Neural cell (in vitro differentiated cells): ENCODE results near the gene DDX50. TPM values are rescaled to one million over a fixed set of nuclear protein-coding genes. Genes with fewer than 3 reads are reported as not detected.

Experiments
- H2AFZ ChIP-seq: fragments of 200-600, 300-800 bp; sonication (generic), shearing (Covaris generic); 2 replicates; pipeline ENCODE4 v1.6.0; 2014; ENCODE audit warnings: low read depth, mild to moderate bottlenecking, antibody characterized with exemption, low read length, moderate library complexity
- H3F3A ChIP-seq: fragments of 200-600 bp; shearing (Covaris generic); 2 replicates; pipeline ENCODE4 v1.6.1; 2016; ENCODE audit warnings: mild to moderate bottlenecking, moderate library complexity, mixed read lengths, antibody characterized with exemption, low read length; ENCODE audit not compliant: insufficient read depth, poor library complexity, severe bottlenecking
- H3K27ac ChIP-seq: fragments of 200-600, 300-800 bp; sonication (generic), shearing (Covaris generic); 2 replicates; pipeline ENCODE4 v1.5.1; 2014; ENCODE audit warnings: mild to moderate bottlenecking, low read length, moderate library complexity
- H3K27me3 ChIP-seq: fragments of 300-800, 200-600 bp; sonication (generic), shearing (Covaris generic); 2 replicates; pipeline ENCODE4 v1.6.0; 2014; ENCODE audit warnings: mild to moderate bottlenecking, low read depth, low read length, moderate library complexity; ENCODE audit not compliant: insufficient read depth
- H3K36me3 ChIP-seq: fragments of 300-800, 200-600 bp; sonication (generic), shearing (Covaris generic); 2 replicates; pipeline ENCODE4 v1.5.1; 2014; ENCODE audit warnings: mild to moderate bottlenecking, antibody characterized with exemption, low read length, moderate library complexity; ENCODE audit not compliant: insufficient read depth
- H3K4me2 ChIP-seq: fragments of 300-800, 200-600 bp; sonication (generic), shearing (Covaris generic); 2 replicates; pipeline ENCODE4 v1.6.0; 2014; ENCODE audit warnings: mild to moderate bottlenecking, low read length
- H3K4me3 ChIP-seq: fragments of 300-800, 200-600 bp; sonication (generic), shearing (Covaris generic); 2 replicates; pipeline ENCODE4 v1.5.1; 2014; ENCODE audit warnings: mild to moderate bottlenecking, low read length, moderate library complexity
- H3K79me2 ChIP-seq: fragments of 200-600 bp; shearing (Covaris generic); replicated peaks from 2 replicates; pipeline ENCODE4 v1.6.0; 2014; ENCODE audit warnings: mild to moderate bottlenecking, low read length, moderate library complexity; ENCODE audit not compliant: insufficient read depth
- H3K9ac ChIP-seq: fragments of 300-800, 200-600 bp; sonication (generic), shearing (Covaris generic); 2 replicates; pipeline ENCODE4 v1.6.1; 2016; ENCODE audit warnings: mild to moderate bottlenecking, low read length, mixed read lengths
- H3K9me2 ChIP-seq: fragments of 200-600 bp; shearing (Covaris generic); 2 replicates; pipeline ENCODE4 v1.6.1; 2016; ENCODE audit warnings: mild to moderate bottlenecking, low read length, mixed read lengths; ENCODE audit not compliant: insufficient read depth
- H3K9me3 ChIP-seq: fragments of 200-600, 300-800 bp; sonication (generic), shearing (Covaris generic); 2 replicates; pipeline ENCODE4 v1.6.1; 2016; ENCODE audit warnings: mild to moderate bottlenecking, mixed run types, low read length, moderate library complexity, mixed read lengths
- H4K20me1 ChIP-seq: fragments of 200-600 bp; shearing (Covaris generic); 2 replicates; pipeline ENCODE4 v1.6.1; 2016; ENCODE audit warnings: mild to moderate bottlenecking, mixed run types; ENCODE audit not compliant: insufficient read depth
- CTCF ChIP-seq: fragments of 450-650 bp; IDR thresholded peaks from 2 replicates; pipeline ENCODE4 v1.5.1; 2014; ENCODE audit warnings: antibody characterized with exemption, mild to moderate bottlenecking, moderate library complexity; ENCODE audit not compliant: poor library complexity, severe bottlenecking
- EP300 ChIP-seq: fragments of 450-650 bp; conservative IDR thresholded peaks from 2 replicates; pipeline ENCODE4 v1.6.1; 2014; ENCODE audit warnings: antibody characterized with exemption, mild to moderate bottlenecking, moderate library complexity; ENCODE audit not compliant: poor library complexity, severe bottlenecking
- EZH2 ChIP-seq: fragments of 200-600, 300-800 bp; shearing (Covaris generic), sonication (generic); IDR thresholded peaks from 2 replicates; pipeline ENCODE4 v1.6.1; 2014; ENCODE audit warnings: antibody characterized with exemption, low read length, borderline replicate concordance, mild to moderate bottlenecking; ENCODE audit not compliant: insufficient read depth, poor library complexity, severe bottlenecking
- MXI1 ChIP-seq: fragments of 450-650 bp; conservative IDR thresholded peaks from 2 replicates; pipeline ENCODE4 v1.6.1; 2014; ENCODE audit warnings: antibody characterized with exemption, mild to moderate bottlenecking; ENCODE audit not compliant: poor library complexity, severe bottlenecking
- POLR2AphosphoS5 ChIP-seq: IDR thresholded peaks from 2 replicates; pipeline ENCODE4 v1.6.1; 2012
- RAD21 ChIP-seq: fragments of 450-650 bp; conservative IDR thresholded peaks from 2 replicates; pipeline ENCODE4 v1.6.1; 2014; ENCODE audit warnings: antibody characterized with exemption, mild to moderate bottlenecking, moderate library complexity
- REST ChIP-seq: IDR thresholded peaks from 2 replicates; pipeline ENCODE4 v1.6.1; 2012; ENCODE audit warnings: borderline replicate concordance
- SMC3 ChIP-seq: fragments of 450-650 bp; conservative IDR thresholded peaks from 2 replicates; pipeline ENCODE4 v1.6.1; 2014; ENCODE audit warnings: antibody characterized with exemption, mild to moderate bottlenecking, moderate library complexity; ENCODE audit not compliant: poor library complexity
- TAF1 ChIP-seq: IDR thresholded peaks from 2 replicates; pipeline ENCODE4 v1.6.1; 2012; ENCODE audit warnings: low read depth
- polyA plus RNA-seq: library from polyadenylated mRNA; depleted of rRNA; stranded (reverse); fragments of >200 nt; gene quantifications from 2 replicates; pipeline ENCODE4 v1.2.3, GENCODE V29; 2014

Gene DDX50
- polyA plus RNA-seq, 1 donor from 2014 or later: 51.1 TPM

GRCh38 chr10:68987611-68988010 is 86.5 kb downstream of the DDX50 start:
- no peak for TF ChIP-seq RAD21
- TF ChIP-seq CTCF: no peak
- no peak for TF ChIP-seq EP300
- no peak for TF ChIP-seq TAF1
- TF ChIP-seq POLR2AphosphoS5: no peak
- TF ChIP-seq EZH2: no peak
- no peak for TF ChIP-seq REST
- no peak for TF ChIP-seq MXI1
- no peak for TF ChIP-seq SMC3
- Histone ChIP-seq H3K4me2 (no peak overlapping the region), H3K36me3 (no peaks in the 10 kb centered on the region), H3F3A (no peaks in the 10 kb centered on the region), H3K9me2 (no peaks in the 10 kb centered on the region), H3K9ac (no peak overlapping the region), H2AFZ (no peak overlapping the region), H3K27me3 (no peaks in the 10 kb centered on the region), H3K27ac (no peak overlapping the region), H3K9me3 (no peaks in the 10 kb centered on the region), H3K4me3 (peak overlapping the region; percentile 95), H3K79me2 (peaks cover 35% of the 10 kb centered on the region), H4K20me1 (no peaks in the 10 kb centered on the region)

GRCh38 chr10:68988530-68989316 is 87.6 kb downstream of the DDX50 start, which contains the start of gene KIFBP:
TSS of gene KIFBP (plus strand) at chr10:68988803. CDS start at chr10:68988833, 30 bp downstream.
- no peaks in the 10 kb centered on the region for H3K9me3 ChIP-seq

More at GRCh38 chr10:68988530-68989316, 87.6 kb downstream of the DDX50 start, which contains the start of gene KIFBP:
- Histone ChIP-seq H2AFZ (peak within 1 kb of the TSS; percentile 89), H3K27me3 (no peaks in the 10 kb centered on the region), H3K36me3 (no peaks in the 10 kb centered on the region), H3K79me2 (peaks cover 46% of the 10 kb centered on the region), H3K27ac (peak within 1 kb of the TSS; percentile 87), H3K9ac (peak within 1 kb of the TSS; percentile 93), H4K20me1 (no peaks in the 10 kb centered on the region), H3K4me2 (peak within 1 kb of the TSS; percentile 95), H3K4me3 (peak within 1 kb of the TSS; percentile 95), H3K9me2 (no peaks in the 10 kb centered on the region), H3F3A (no peaks in the 10 kb centered on the region)
- TF ChIP-seq REST: peak; percentile 79
- peak; percentile 80 for TF ChIP-seq SMC3
- TF ChIP-seq TAF1: peak; percentile 75
- peak; percentile 91 for TF ChIP-seq CTCF
- peak; percentile 87 for TF ChIP-seq POLR2AphosphoS5
- TF ChIP-seq RAD21: peak; percentile 71
- TF ChIP-seq EP300: peak; percentile 36
- TF ChIP-seq MXI1: peak; percentile 83
- TF ChIP-seq EZH2: no peak
